ENCODE measurements around the gene STAB1.

Gene STAB1

GRCh38 chr3:52477796-52478095 lies 17.4 kb upstream of the STAB1 start:
- TF ChIP-seq, protein P1, sequence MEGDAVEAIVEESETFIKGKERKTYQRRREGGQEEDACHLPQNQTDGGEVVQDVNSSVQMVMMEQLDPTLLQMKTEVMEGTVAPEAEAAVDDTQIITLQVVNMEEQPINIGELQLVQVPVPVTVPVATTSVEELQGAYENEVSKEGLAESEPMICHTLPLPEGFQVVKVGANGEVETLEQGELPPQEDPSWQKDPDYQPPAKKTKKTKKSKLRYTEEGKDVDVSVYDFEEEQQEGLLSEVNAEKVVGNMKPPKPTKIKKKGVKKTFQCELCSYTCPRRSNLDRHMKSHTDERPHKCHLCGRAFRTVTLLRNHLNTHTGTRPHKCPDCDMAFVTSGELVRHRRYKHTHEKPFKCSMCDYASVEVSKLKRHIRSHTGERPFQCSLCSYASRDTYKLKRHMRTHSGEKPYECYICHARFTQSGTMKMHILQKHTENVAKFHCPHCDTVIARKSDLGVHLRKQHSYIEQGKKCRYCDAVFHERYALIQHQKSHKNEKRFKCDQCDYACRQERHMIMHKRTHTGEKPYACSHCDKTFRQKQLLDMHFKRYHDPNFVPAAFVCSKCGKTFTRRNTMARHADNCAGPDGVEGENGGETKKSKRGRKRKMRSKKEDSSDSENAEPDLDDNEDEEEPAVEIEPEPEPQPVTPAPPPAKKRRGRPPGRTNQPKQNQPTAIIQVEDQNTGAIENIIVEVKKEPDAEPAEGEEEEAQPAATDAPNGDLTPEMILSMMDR (IDR thresholded peaks at IDR 0.05) = no peak
- H3K4me3 ChIP-seq = no peak overlapping the region
- intact Hi-C loops (cut with DNase I; ENCODE audit: low total_unique reads) = loop anchor here (10.0 kb wide), 1 partner anchor 57 kb away; the partner anchor contains the start of genes NT5DC2 and UQCC5
- H3K27ac ChIP-seq = no peak overlapping the region
- peaks cover 95 to 100% (median 100%) of the 10 kb centered on the region in 3 donors for H3K36me3 ChIP-seq
- DNase-seq = no peak
- no peaks in the 10 kb centered on the region for H3K27me3 ChIP-seq
- no peaks in the 10 kb centered on the region for H3K9me3 ChIP-seq
- H3K4me1 ChIP-seq = no peaks in the 10 kb centered on the region

- Histone ChIP-seq H3K27ac (no peak overlapping the region), H3K4me3 (no peak overlapping the region), H3K27me3 (no peaks in the 10 kb centered on the region), H3K36me3 (peaks cover 86 to 100% (median 97%) of the 10 kb centered on the region in 3 donors), H3K4me1 (peaks cover 0 to 1% (median 0%) of the 10 kb centered on the region in 4 donors), H3K9me3 (no peaks in the 10 kb centered on the region)
- TF ChIP-seq, protein P1 (IDR thresholded peaks at IDR 0.05) = no peak
- DNase-seq = no peak
- intact Hi-C loops (cut with DNase I; ENCODE audit: low total_unique reads) = loop anchor here (10.0 kb wide), 1 partner anchor 56 kb away; the partner anchor contains the start of genes NT5DC2 and UQCC5
These were observed 15.9 kb upstream of the STAB1 start for GRCh38 chr3:52479037-52479876.

DNA sequence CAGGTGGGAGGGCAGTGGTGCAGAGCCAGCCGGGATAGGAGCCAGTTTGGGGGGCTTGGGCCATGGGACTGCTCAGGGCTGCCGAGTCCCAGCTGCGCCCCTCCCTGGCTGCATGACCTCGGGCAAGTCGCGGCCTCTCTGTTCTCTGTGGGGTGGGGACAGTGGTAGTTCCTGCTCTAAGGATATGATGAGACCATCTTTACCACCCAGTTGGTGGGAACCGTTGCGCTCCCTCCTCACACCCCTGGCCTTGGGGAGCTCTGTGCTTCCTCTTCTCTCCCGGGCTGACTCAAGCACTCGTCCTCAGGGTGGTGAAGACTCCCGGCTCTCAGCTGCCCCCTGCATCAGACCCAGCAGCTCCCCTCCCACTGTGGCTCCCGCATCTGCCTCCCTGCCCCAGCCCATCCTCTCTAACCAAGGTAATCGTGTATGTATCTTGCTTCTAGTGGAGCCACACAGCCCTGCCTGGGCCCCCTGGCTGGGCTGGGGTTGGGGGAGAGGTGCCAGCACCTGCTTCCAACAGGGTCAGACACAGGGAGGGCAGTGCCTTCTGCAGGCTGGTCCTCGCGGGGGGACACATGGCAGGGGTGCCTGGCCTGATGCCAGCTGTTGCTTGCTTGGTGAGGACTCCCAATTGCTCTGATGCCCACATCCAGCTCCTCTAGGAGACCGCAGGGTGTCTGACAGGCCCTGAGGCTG lies 15.1 kb upstream of the STAB1 start:
- Histone ChIP-seq H3K4me1 (peaks cover 0 to 5% (median 0%) of the 10 kb centered on the region in 4 donors), H3K27ac (no peak overlapping the region), H3K9me3 (no peaks in the 10 kb centered on the region), H3K27me3 (no peaks in the 10 kb centered on the region), H3K4me3 (no peak overlapping the region), H3K36me3 (peaks cover 83 to 100% (median 95%) of the 10 kb centered on the region in 3 donors)
- TF ChIP-seq, protein P1 (IDR thresholded peaks at IDR 0.05) = no peak
- intact Hi-C loops (cut with DNase I; ENCODE audit: low total_unique reads) = loop anchor here (10.0 kb wide), 1 partner anchor 55 kb away; the partner anchor contains the start of genes NT5DC2 and UQCC5
- DNase-seq = no peak

DNA sequence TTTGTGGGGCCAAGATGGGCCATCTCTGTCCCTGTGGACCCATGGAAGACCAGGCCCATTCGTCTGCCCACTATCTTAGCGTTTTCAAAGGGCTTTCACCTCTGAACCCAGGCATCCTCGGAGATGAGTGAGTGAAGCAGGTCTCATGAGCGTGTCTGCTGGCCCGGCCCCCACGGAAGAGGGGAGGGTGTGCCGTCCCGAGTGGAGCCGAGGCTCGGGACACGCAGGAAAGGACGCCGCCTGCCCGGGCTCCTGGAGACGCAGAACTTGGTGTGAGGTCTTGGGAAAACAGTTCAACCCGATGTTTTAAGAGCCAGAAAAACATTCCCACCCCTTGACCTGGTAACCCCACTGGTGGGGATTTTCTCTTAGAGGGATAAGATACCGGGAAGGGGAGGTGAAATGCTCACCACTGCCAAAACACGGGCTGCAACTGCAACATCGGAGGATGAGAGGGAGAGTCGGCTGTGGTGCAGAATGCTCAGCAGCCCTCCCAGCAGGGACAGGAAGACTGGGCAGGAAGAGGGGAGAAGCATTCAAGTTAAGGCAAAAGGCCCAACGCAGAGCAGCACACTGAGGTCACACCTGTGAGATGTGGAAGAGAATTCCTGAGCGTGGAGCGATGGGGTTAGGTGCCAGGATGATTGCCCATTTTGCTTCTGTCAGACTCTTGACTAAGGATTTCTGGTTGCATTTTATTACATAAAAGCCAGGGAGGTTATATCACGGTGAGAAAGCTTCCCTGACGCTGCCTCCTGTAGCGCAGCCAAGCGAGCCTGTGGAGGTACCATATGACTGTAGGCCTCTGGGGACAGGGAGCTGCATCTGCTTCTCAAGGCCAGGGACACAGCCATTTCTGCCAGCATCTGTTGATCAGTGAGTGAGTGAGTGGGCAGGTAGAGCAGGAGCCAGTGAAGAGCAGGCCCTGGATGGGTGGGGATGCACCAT lies 14.1 kb upstream of the STAB1 start:
- Histone ChIP-seq H3K9me3 (no peaks in the 10 kb centered on the region), H3K4me1 (peaks cover 0 to 5% (median 0%) of the 10 kb centered on the region in 4 donors), H3K27me3 (no peaks in the 10 kb centered on the region), H3K36me3 (peaks cover 81 to 100% (median 95%) of the 10 kb centered on the region in 3 donors), H3K4me3 (no peak overlapping the region), H3K27ac (no peak overlapping the region)
- no peak for DNase-seq
- TF ChIP-seq, protein P1 (IDR thresholded peaks at IDR 0.05) = no peak
- intact Hi-C loops (cut with DNase I; ENCODE audit: low total_unique reads) = no loop called here

Data from tibial artery (tissue), 4 donors.